Measurements from ENCODE around the gene MBP. TPM values are rescaled to one million over a fixed set of nuclear protein-coding genes. Genes with fewer than 3 reads are reported as not detected.

The MBP gene
- polyA plus RNA-seq, 1 experiment: 2.1 TPM

GRCh38 chr18:77052297-77052982, 80.1 kb downstream of the MBP start:
- Histone ChIP-seq H3K4me3 (ENCODE audit: low read depth, low read length) (no peak overlapping the region), H3K27me3 (ENCODE audit: control insufficient read depth, insufficient read depth, low read length) (no peaks in the 10 kb centered on the region; the same call in 1 of the 2 replicates), H3K36me3 (ENCODE audit: control insufficient read depth, insufficient read depth, low read length) (no peaks in the 10 kb centered on the region)
- ChIA-PET POLR2A (interaction anchor here (0.7 kb wide), 1 partner anchor 112 kb away, joined by 16 read pairs; no protein-coding TSS in a partner anchor), CTCF (interaction anchor here (3.3 to 6.0 kb wide), 2 partner anchors 52 to 160 kb away, joined by 15 to 35 read pairs; no protein-coding TSS in a partner anchor)
- no peak for DNase-seq (ENCODE audit: low read depth)
- no peak for TF ChIP-seq CTCF (IDR thresholded peaks at IDR 0.05; ENCODE audit: insufficient read depth, low read depth, low read length)

DNA sequence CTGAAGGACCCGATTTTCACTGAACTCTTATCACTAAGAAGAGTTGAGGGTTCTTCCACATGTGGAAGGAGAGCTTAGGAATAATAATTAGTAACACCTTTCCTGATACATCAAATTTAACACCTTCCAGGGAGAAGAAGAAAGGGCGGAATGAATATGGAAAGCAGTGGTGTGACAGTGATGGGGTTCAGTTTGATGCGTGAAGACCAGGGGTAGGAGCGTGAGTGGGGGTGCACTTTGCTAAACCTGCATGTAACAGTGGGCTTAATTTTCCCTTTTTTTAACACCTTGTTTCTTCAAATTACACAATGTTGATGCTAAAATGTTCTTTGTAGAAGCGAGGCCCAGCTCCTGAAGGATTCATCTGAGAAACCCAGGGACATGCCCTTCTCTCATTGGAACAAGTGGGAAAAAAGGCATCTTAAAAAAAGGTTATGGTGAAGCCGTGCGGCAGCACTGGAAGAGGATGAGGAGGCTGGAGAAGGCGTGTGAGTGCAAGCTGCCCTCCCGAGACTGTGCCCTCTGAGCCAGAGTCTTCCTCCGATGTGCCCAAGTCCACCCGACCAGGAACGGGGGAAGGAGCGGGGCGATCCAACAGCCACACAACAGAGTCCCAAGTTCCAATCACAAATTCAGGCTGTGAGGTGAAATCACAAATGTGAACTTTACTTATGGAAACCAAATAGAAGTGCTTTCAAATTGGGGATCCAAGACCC, 80.8 kb downstream of the MBP start:
- TF ChIP-seq CTCF (IDR thresholded peaks at IDR 0.05; ENCODE audit: insufficient read depth, low read depth, low read length): no peak
- H3K4me3 ChIP-seq (ENCODE audit: low read depth, low read length): no peak overlapping the region
- CTCF ChIA-PET: interaction anchor here (3.3 kb wide), 1 partner anchor 160 kb away, joined by 15 read pairs; no protein-coding TSS in a partner anchor
- H3K36me3 ChIP-seq (ENCODE audit: control insufficient read depth, insufficient read depth, low read length): no peaks in the 10 kb centered on the region
- no peaks in the 10 kb centered on the region; the same call in 1 of the 2 replicates for H3K27me3 ChIP-seq (ENCODE audit: control insufficient read depth, insufficient read depth, low read length)
- POLR2A ChIA-PET: no interaction called here
- no peak for DNase-seq (ENCODE audit: low read depth)

GRCh38 chr18:77049938-77050337, 82.6 kb downstream of the MBP start:
- TF ChIP-seq CTCF (IDR thresholded peaks at IDR 0.05; ENCODE audit: insufficient read depth, low read depth, low read length): no peak
- CTCF ChIA-PET: interaction anchor here (0.7 to 2.2 kb wide), 2 partner anchors 17 to 50 kb away, joined by 3 to 8 read pairs; no protein-coding TSS in a partner anchor
- Histone ChIP-seq H3K27me3 (ENCODE audit: control insufficient read depth, insufficient read depth, low read length) (peaks cover 2% of the 10 kb centered on the region; the same call in 1 of the 2 replicates), H3K36me3 (ENCODE audit: control insufficient read depth, insufficient read depth, low read length) (no peaks in the 10 kb centered on the region), H3K4me3 (ENCODE audit: low read depth, low read length) (no peak overlapping the region)
- no peak for DNase-seq (ENCODE audit: low read depth)
- POLR2A ChIA-PET: no interaction called here

- CTCF ChIA-PET: no interaction called here
- Histone ChIP-seq H3K36me3 (ENCODE audit: control insufficient read depth, insufficient read depth, low read length) (no peaks in the 10 kb centered on the region), H3K27me3 (ENCODE audit: control insufficient read depth, insufficient read depth, low read length) (peaks cover 2% of the 10 kb centered on the region; the same call in 1 of the 2 replicates), H3K4me3 (ENCODE audit: low read depth, low read length) (no peak overlapping the region)
- POLR2A ChIA-PET: no interaction called here
- TF ChIP-seq CTCF (IDR thresholded peaks at IDR 0.05; ENCODE audit: insufficient read depth, low read depth, low read length): no peak
- DNase-seq (ENCODE audit: low read depth): no peak
These were observed 84.7 kb downstream of the MBP start for GRCh38 chr18:77047803-77048419.

- DNase-seq (ENCODE audit: low read depth): no peak
- H3K36me3 ChIP-seq (ENCODE audit: control insufficient read depth, insufficient read depth, low read length): no peaks in the 10 kb centered on the region
- POLR2A ChIA-PET: no interaction called here
- no peak overlapping the region for H3K4me3 ChIP-seq (ENCODE audit: low read depth, low read length)
- CTCF ChIA-PET: interaction anchor here (1.1 to 2.2 kb wide), 4 partner anchors 10 to 165 kb away, joined by 3 to 10 read pairs (median 4); no protein-coding TSS in a partner anchor
- no peak for TF ChIP-seq CTCF (IDR thresholded peaks at IDR 0.05; ENCODE audit: insufficient read depth, low read depth, low read length)
- peaks cover 2% of the 10 kb centered on the region; the same call in 1 of the 2 replicates for H3K27me3 ChIP-seq (ENCODE audit: control insufficient read depth, insufficient read depth, low read length)
These were observed 85.6 kb downstream of the MBP start for GRCh38 chr18:77046994-77047393.

Measured in BJ (cell line).